Endothelial cell of umbilical vein (primary cell): ENCODE measurements around the gene HFE. TPM values are rescaled to one million over a fixed set of nuclear protein-coding genes. Genes with fewer than 3 reads are reported as not detected.

ENCODE experiments used
- BruUV-seq: library from RNA; stranded (reverse); fragments of 400-500 nt; replicated peaks from 2 replicates; lab custom pipeline; 2021; lab: Mats Ljungman, UMichigan
- CTCF ChIA-PET: fragments of 300-600, 350-600 bp; sonication (Branson Sonifier 250); formaldehyde crosslinking; loops from one replicate; lab custom pipeline; 2021; ENCODE audit warnings: antibody characterized with exemption, inconsistent platforms; lab: Charles Lee
- POLR2A ChIA-PET: fragments of 300-600, 350-600 bp; sonication (Branson Sonifier 250); formaldehyde crosslinking; loops from one replicate; lab custom pipeline; 2021; ENCODE audit warnings: antibody characterized with exemption, inconsistent platforms; lab: Charles Lee
- DNase-seq: peaks from one replicate; pipeline ENCODE4 v3.0.0-alpha.2; 2011; ENCODE audit warnings: low read depth, low spot score
- FAIRE-seq: peaks from 2 replicates; lab custom pipeline; 2011; peaks lifted over from hg19 to GRCh38; lab: Jason Lieb, UNC
- H2AFZ ChIP-seq: 2 replicates; pipeline ENCODE4 v1.6.0; 2012; ENCODE audit warnings: low read depth, low read length, control low read depth, inconsistent platforms
- H3K27ac ChIP-seq: 2 replicates; pipeline ENCODE4 v1.5.1; 2011; ENCODE audit warnings: low read depth, mild to moderate bottlenecking, control low read depth, low read length, moderate library complexity; ENCODE audit not compliant: insufficient read depth
- H3K27me3 ChIP-seq, 2 experiments: 2 replicates each; pipeline versions ENCODE4 v1.6.0 to v1.6.1; 2011; ENCODE audit warnings: low read length in 2 of 2, mixed read lengths in 1 of 2; ENCODE audit not compliant: control insufficient read depth in 2 of 2, insufficient read depth in 2 of 2
- H3K36me3 ChIP-seq, 2 experiments: 2 replicates in 1 of 2; 3 replicates in 1 of 2; pipeline ENCODE4 v1.5.1; 2011; ENCODE audit warnings: low read length in 2 of 2, mild to moderate bottlenecking in 1 of 2, moderate library complexity in 1 of 2; ENCODE audit not compliant: control insufficient read depth in 2 of 2, insufficient read depth in 2 of 2; ENCODE audit errors: extremely low read depth in 1 of 2
- H3K4me1 ChIP-seq: 3 replicates; pipeline ENCODE4 v1.5.1; 2011; ENCODE audit warnings: mild to moderate bottlenecking, low read length; ENCODE audit not compliant: control insufficient read depth, insufficient read depth; ENCODE audit errors: extremely low read depth
- H3K4me2 ChIP-seq: 2 replicates; pipeline ENCODE4 v1.6.1; 2011; ENCODE audit warnings: low read length, control low read depth, mixed read lengths; ENCODE audit not compliant: insufficient read depth
- H3K4me3 ChIP-seq, 3 experiments: fragments of 200-600 bp in 1 of 3; sonication (generic), shearing (Covaris generic) in 1 of 3; replicated peaks in 1 of 3; 2 replicates each; pipeline ENCODE4 v1.5.1; 2011 to 2016; ENCODE audit warnings: control low read depth in 3 of 3, low read length in 3 of 3, mild to moderate bottlenecking in 2 of 3, inconsistent platforms in 1 of 3, low read depth in 1 of 3, moderate library complexity in 1 of 3; ENCODE audit not compliant: insufficient read depth in 1 of 3
- H3K79me2 ChIP-seq: 2 replicates; pipeline ENCODE4 v1.6.0; 2012; ENCODE audit warnings: low read length, inconsistent platforms; ENCODE audit not compliant: control insufficient read depth, insufficient read depth
- H3K9ac ChIP-seq: replicated peaks from 2 replicates; pipeline ENCODE3; 2011; ENCODE audit warnings: low read length, control low read depth; ENCODE audit not compliant: insufficient read depth; ENCODE audit errors: extremely low read depth
- H3K9me1 ChIP-seq: replicated peaks from 3 replicates; pipeline ENCODE4 v1.6.0; 2011; ENCODE audit warnings: mild to moderate bottlenecking, low read length; ENCODE audit not compliant: control insufficient read depth, insufficient read depth; ENCODE audit errors: extremely low read depth
- H3K9me3 ChIP-seq: replicated peaks from 2 replicates; pipeline ENCODE4 v1.5.1; 2012; ENCODE audit warnings: low read length, inconsistent platforms; ENCODE audit not compliant: control insufficient read depth, insufficient read depth
- H4K20me1 ChIP-seq: replicated peaks from 2 replicates; pipeline ENCODE3; 2011; ENCODE audit warnings: mild to moderate bottlenecking, low read length; ENCODE audit not compliant: control insufficient read depth, insufficient read depth; ENCODE audit errors: extremely low read depth
- EZH2 ChIP-seq: IDR thresholded peaks from 2 replicates; pipeline ENCODE4 v1.6.1; 2012; ENCODE audit warnings: borderline replicate concordance, low read depth, mild to moderate bottlenecking, moderate library complexity, low read length, inconsistent platforms; ENCODE audit not compliant: severe bottlenecking
- FOS ChIP-seq: IDR thresholded peaks from 2 replicates; pipeline ENCODE4 v1.6.1; 2011; ENCODE audit warnings: mild to moderate bottlenecking, low read length, moderate library complexity, borderline replicate concordance; ENCODE audit not compliant: insufficient read depth
- GATA2 ChIP-seq: IDR thresholded peaks from 2 replicates; pipeline ENCODE4 v1.7.0; 2011; ENCODE audit warnings: low read depth, mild to moderate bottlenecking, moderate library complexity, mixed read lengths, low read length; ENCODE audit not compliant: insufficient read length, insufficient read depth
- JUN ChIP-seq: IDR thresholded peaks from 2 replicates; pipeline ENCODE4 v1.6.1; 2011; ENCODE audit warnings: borderline replicate concordance, low read depth; ENCODE audit not compliant: insufficient read length, insufficient read depth
- POLR2A ChIP-seq: IDR thresholded peaks from 2 replicates; pipeline ENCODE4 v1.6.1; 2012; ENCODE audit warnings: low read depth, mild to moderate bottlenecking, control low read depth, low read length
- POLR2AphosphoS5 ChIP-seq: IDR thresholded peaks from 2 replicates; pipeline ENCODE4 v1.6.1; 2012; ENCODE audit warnings: low read depth, mild to moderate bottlenecking, control low read depth, low read length, moderate library complexity; ENCODE audit not compliant: insufficient read depth
- dilution Hi-C: fragments of 300-500 bp; cut with MboI; formaldehyde crosslinking; loops from one replicate; pipeline ENCODE4 v1.15.0; 2019; ENCODE audit warnings: low sequenced_read_pairs; ENCODE audit not compliant: extremely low pct_ligation_motif_present
- intact Hi-C: fragments of 100-400 bp; cut with micrococcal nuclease; formaldehyde crosslinking; loops from one replicate; pipeline ENCODE4 v1.10.0; 2022
- polyA plus RNA-seq, 4 experiments: library from polyadenylated mRNA; depleted of rRNA in 3 of 4; stranded (reverse) in 3 of 4; unstranded in 1 of 4; fragments of >200 nt; gene quantifications; 2 replicates each; pipeline versions ENCODE4 v1.2.1 to v1.2.3, GENCODE V29; 2011 to 2012; ENCODE audit warnings: missing spikeins in 1 of 4
- total RNA-seq: library from RNA; stranded (reverse); gene quantifications from 2 replicates; pipeline ENCODE4 v1.2.3, GENCODE V29; 2021
- TF ChIP-seq, protein P1 (sequence below), 2 donors: IDR thresholded peaks; 1 replicate in 1 of 2; 2 replicates in 1 of 2; pipeline ENCODE4 v1.5.1; 2011; ENCODE audit warnings: low read length in 2 of 2, mild to moderate bottlenecking in 2 of 2, moderate library complexity in 2 of 2, control low read depth in 1 of 2, inconsistent platforms in 1 of 2, low read depth in 1 of 2; ENCODE audit not compliant: insufficient read depth in 1 of 2; ENCODE audit errors: extremely low read depth in 1 of 2
- TF ChIP-seq, protein P2 (sequence below): IDR thresholded peaks from 2 replicates; pipeline ENCODE4 v1.6.1; 2011; ENCODE audit not compliant: insufficient read depth, insufficient read length

HFE gene
- total and polyA plus RNA-seq, 2 donors (not counting 3 experiments of a cell fraction or from before 2014, with no cell fraction given) = 6.3 to 8.1 TPM

DNA sequence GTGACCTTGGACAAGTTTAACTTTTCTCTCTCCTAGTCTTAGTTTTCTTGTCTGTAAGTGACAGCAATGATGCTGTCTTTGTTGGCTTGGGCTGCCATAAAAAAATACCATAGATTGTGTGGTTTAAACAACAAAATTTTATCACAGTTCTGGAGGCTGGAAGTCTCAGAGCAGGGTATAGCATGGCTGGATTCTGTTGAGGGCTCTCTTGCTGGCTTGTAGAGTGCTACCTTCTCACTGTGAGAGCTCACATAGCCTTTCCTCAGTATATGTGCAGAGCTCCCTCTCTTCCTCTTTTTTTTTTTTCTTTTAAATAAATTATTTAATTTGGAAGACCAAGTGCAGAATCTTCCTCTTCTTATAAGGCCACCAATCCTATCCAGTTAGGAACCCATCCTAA, 26.3 kb downstream of the HFE start:
- H3K9ac ChIP-seq = no peak overlapping the region
- no peaks in the 10 kb centered on the region for H4K20me1 ChIP-seq
- CTCF ChIA-PET = interaction anchor here (2.3 kb wide), 1 partner anchor 10 kb away, joined by 7 read pairs; a partner anchor contains a TSS
- H3K27ac ChIP-seq = no peak overlapping the region
- H3K36me3 ChIP-seq = no peaks in the 10 kb centered on the region
- dilution Hi-C loops = no loop called here
- POLR2A ChIA-PET = interaction anchor here (1.0 kb wide), 1 partner anchor 9 kb away, joined by 3 read pairs; no protein-coding TSS in a partner anchor
- no peak overlapping the region for H3K4me2 ChIP-seq
- no peaks in the 10 kb centered on the region for H3K79me2 ChIP-seq
- intact Hi-C loops = no loop called here
- no peak for DNase-seq
- FAIRE-seq = no peak
- H3K4me1 ChIP-seq = no peaks in the 10 kb centered on the region
- no TSS peak for BruUV-seq
- H3K4me3 ChIP-seq = no peak overlapping the region
- no peaks in the 10 kb centered on the region for H3K9me3 ChIP-seq
- no peak overlapping the region for H2AFZ ChIP-seq
- TF ChIP-seq, protein P1, sequence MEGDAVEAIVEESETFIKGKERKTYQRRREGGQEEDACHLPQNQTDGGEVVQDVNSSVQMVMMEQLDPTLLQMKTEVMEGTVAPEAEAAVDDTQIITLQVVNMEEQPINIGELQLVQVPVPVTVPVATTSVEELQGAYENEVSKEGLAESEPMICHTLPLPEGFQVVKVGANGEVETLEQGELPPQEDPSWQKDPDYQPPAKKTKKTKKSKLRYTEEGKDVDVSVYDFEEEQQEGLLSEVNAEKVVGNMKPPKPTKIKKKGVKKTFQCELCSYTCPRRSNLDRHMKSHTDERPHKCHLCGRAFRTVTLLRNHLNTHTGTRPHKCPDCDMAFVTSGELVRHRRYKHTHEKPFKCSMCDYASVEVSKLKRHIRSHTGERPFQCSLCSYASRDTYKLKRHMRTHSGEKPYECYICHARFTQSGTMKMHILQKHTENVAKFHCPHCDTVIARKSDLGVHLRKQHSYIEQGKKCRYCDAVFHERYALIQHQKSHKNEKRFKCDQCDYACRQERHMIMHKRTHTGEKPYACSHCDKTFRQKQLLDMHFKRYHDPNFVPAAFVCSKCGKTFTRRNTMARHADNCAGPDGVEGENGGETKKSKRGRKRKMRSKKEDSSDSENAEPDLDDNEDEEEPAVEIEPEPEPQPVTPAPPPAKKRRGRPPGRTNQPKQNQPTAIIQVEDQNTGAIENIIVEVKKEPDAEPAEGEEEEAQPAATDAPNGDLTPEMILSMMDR (IDR thresholded peaks at IDR 0.05; ENCODE audit: extremely low read depth in 1 of 2, insufficient read depth in 1 of 2, low read depth in 1 of 2, low read length in 2 of 2) = no peak
- TF ChIP-seq FOS = no peak
- no peak for TF ChIP-seq JUN
- TF ChIP-seq EZH2 = no peak
- TF ChIP-seq, protein P2, sequence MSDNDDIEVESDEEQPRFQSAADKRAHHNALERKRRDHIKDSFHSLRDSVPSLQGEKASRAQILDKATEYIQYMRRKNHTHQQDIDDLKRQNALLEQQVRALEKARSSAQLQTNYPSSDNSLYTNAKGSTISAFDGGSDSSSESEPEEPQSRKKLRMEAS = no peak
- no peak for TF ChIP-seq POLR2A
- TF ChIP-seq GATA2 = no peak
- TF ChIP-seq POLR2AphosphoS5 = no peak
- H3K27me3 ChIP-seq = peaks cover 5 to 7% of the 10 kb centered on the region in 2 experiments
- no peaks in the 10 kb centered on the region for H3K9me1 ChIP-seq
